ENCODE measurements around the gene GYS1.

GYS1 gene

GRCh38 chr19:49017666-49018351 is 24.7 kb upstream of the GYS1 start:
- DNase-seq (ENCODE audit: low read depth in 2 of 2), result peak; percentile 33 to 38

- no peak for DNase-seq (ENCODE audit: low read depth in 2 of 2)
These were observed 24.0 kb upstream of the GYS1 start, which contains the start of gene LHB for GRCh38 chr19:49017041-49017665. TSS of gene LHB (minus strand) at chr19:49017091. CDS start at chr19:49017081, 10 bp downstream.

GRCh38 chr19:49016067-49016839 is 23.1 kb upstream of the GYS1 start:
- no peak for DNase-seq (ENCODE audit: low read depth in 2 of 2)

- no peak for DNase-seq (ENCODE audit: low read depth in 2 of 2)
These were observed 21.8 kb upstream of the GYS1 start for GRCh38 chr19:49014870-49015255.

- DNase-seq (ENCODE audit: low read depth in 2 of 2), result no peak
These were observed 21.2 kb upstream of the GYS1 start for GRCh38 chr19:49014123-49014869.

- no peak for DNase-seq (ENCODE audit: low read depth in 2 of 2)
These were observed 18.1 kb upstream of the GYS1 start for GRCh38 chr19:49011194-49011593.

GRCh38 chr19:49010453-49010852 is 17.3 kb upstream of the GYS1 start:
- no peak for DNase-seq (ENCODE audit: low read depth in 2 of 2)

- DNase-seq (ENCODE audit: low read depth in 2 of 2), result no peak
These were observed 16.7 kb upstream of the GYS1 start for GRCh38 chr19:49009828-49010227.

- DNase-seq (ENCODE audit: low read depth in 2 of 2), result no peak
These were observed 13.8 kb upstream of the GYS1 start for GRCh38 chr19:49006905-49007304.

GRCh38 chr19:49004964-49005614 is 12.0 kb upstream of the GYS1 start:
- no peak for DNase-seq (ENCODE audit: low read depth in 2 of 2)

- no peak for DNase-seq (ENCODE audit: low read depth in 2 of 2)
These were observed 11.0 kb upstream of the GYS1 start for GRCh38 chr19:49004133-49004532.

- peak; percentile 35 to 40 for DNase-seq (ENCODE audit: low read depth in 2 of 2)
These were observed 6.6 kb upstream of the GYS1 start for GRCh38 chr19:48999481-49000325.

- DNase-seq (ENCODE audit: low read depth in 2 of 2), result peak in 1 of 2 donors; percentile 27
These were observed 4.9 kb upstream of the GYS1 start for GRCh38 chr19:48997972-48998371.

GRCh38 chr19:48994035-48994386 is 902 bp upstream of the GYS1 start:
- DNase-seq (ENCODE audit: low read depth in 2 of 2), result no peak

- DNase-seq (ENCODE audit: low read depth in 2 of 2), result no peak
These were observed 431 bp downstream of the GYS1 start for GRCh38 chr19:48992581-48993174.

GRCh38 chr19:48991873-48992580 is 1.1 kb downstream of the GYS1 start:
- no peak for DNase-seq (ENCODE audit: low read depth in 2 of 2)

- no peak for DNase-seq (ENCODE audit: low read depth in 2 of 2)
These were observed 2.0 kb downstream of the GYS1 start for GRCh38 chr19:48991011-48991609.

- no peak for DNase-seq (ENCODE audit: low read depth in 2 of 2)
These were observed 2.7 kb downstream of the GYS1 start for GRCh38 chr19:48990400-48990799.

- DNase-seq (ENCODE audit: low read depth in 2 of 2), result no peak
These were observed 3.3 kb downstream of the GYS1 start for GRCh38 chr19:48989701-48990291.
